Measurements from ENCODE around the gene SUPT3H.

DNA sequence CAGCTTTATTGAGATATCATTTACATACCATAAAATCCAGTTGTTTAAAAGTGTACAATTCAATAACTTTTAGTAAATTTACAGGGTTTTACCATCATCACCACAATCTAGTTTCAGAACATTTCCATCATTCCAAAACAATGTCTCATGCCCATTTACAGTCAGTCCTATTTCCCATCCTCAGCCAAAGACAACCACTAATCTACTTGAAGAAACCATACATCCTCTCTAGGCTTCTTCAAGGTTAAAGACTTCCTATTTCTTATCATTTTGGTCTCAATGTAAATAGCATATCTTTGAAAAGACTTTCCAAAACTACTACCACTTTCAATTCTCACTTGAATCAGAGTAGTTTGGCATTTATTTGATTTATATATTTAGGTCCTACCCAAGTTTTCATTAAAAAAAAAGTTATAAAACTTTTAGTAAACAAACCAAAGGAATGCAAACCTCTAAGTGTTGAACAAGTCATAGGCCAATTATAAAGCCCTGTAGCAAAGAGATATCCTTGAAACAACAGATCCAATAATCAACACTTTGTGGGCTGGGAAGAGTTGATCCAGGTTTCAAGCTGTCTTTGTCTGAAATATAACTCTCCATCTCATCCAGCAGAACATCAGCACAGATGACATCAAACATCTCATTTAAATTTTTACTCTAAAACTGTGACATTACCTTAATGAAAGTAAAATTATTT lies 260.9 kb downstream of the SUPT3H start:
- no peak for TF ChIP-seq ZZZ3 (CRISPR knock-in tag; IDR thresholded peaks at IDR 0.05; ENCODE audit: borderline replicate concordance)
- no peak for TF ChIP-seq ZNF773 (CRISPR knock-in tag; IDR thresholded peaks at IDR 0.05; ENCODE audit: borderline replicate concordance)
- TF ChIP-seq PHF21A (CRISPR knock-in tag; IDR thresholded peaks at IDR 0.05): no peak
- no peak for TF ChIP-seq ZNF136 (CRISPR knock-in tag; IDR thresholded peaks at IDR 0.05; ENCODE audit: low read depth)
- TF ChIP-seq, protein P1, sequence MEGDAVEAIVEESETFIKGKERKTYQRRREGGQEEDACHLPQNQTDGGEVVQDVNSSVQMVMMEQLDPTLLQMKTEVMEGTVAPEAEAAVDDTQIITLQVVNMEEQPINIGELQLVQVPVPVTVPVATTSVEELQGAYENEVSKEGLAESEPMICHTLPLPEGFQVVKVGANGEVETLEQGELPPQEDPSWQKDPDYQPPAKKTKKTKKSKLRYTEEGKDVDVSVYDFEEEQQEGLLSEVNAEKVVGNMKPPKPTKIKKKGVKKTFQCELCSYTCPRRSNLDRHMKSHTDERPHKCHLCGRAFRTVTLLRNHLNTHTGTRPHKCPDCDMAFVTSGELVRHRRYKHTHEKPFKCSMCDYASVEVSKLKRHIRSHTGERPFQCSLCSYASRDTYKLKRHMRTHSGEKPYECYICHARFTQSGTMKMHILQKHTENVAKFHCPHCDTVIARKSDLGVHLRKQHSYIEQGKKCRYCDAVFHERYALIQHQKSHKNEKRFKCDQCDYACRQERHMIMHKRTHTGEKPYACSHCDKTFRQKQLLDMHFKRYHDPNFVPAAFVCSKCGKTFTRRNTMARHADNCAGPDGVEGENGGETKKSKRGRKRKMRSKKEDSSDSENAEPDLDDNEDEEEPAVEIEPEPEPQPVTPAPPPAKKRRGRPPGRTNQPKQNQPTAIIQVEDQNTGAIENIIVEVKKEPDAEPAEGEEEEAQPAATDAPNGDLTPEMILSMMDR (CRISPR knock-in tag; IDR thresholded peaks at IDR 0.05): no peak

All from HepG2 (cell line).